Occipital lobe (tissue), 2 donors: ENCODE results near the gene GPR107. TPM values are rescaled to one million over a fixed set of nuclear protein-coding genes. Genes with fewer than 3 reads are reported as not detected.

Source experiments
- DNase-seq: peaks from one replicate; lab custom pipeline; 2025; lab: John Stamatoyannopoulos, UW
- total RNA-seq: library from RNA; depleted of rRNA; stranded (reverse); fragments of >200 nt; gene quantifications from one replicate; pipeline ENCODE4 v1.2.3, GENCODE V29; 2014

Gene GPR107
- total RNA-seq, 1 donor from 2014 or later: 22.3 TPM

- DNase-seq: no peak
Observed at GRCh38 chr9:130129432-130130061, 75.8 kb downstream of the GPR107 start.

GRCh38 chr9:130132746-130133145 is 79.0 kb downstream of the GPR107 start:
- DNase-seq: no peak

GRCh38 chr9:130137081-130137640 is 83.5 kb downstream of the GPR107 start:
- DNase-seq: peak; percentile 42

- no peak for DNase-seq
Observed at GRCh38 chr9:130137641-130138081, 84.0 kb downstream of the GPR107 start.

- DNase-seq: no peak
Observed at GRCh38 chr9:130138171-130138653, 84.5 kb downstream of the GPR107 start.

- peak; percentile 64 for DNase-seq
Observed at GRCh38 chr9:130138791-130139190, 85.1 kb downstream of the GPR107 start.

- no peak for DNase-seq
Observed at GRCh38 chr9:130139251-130139650, 85.5 kb downstream of the GPR107 start.

GRCh38 chr9:130140706-130141105 is 87.0 kb downstream of the GPR107 start:
- DNase-seq: no peak

- no peak for DNase-seq
Observed at GRCh38 chr9:130142056-130142455, 88.3 kb downstream of the GPR107 start.

GRCh38 chr9:130142641-130143040 is 88.9 kb downstream of the GPR107 start:
- DNase-seq: no peak

- DNase-seq: no peak
Observed at GRCh38 chr9:130143279-130143893, 89.7 kb downstream of the GPR107 start.

- no peak for DNase-seq
Observed at GRCh38 chr9:130143958-130144366, 90.3 kb downstream of the GPR107 start.

GRCh38 chr9:130144703-130145102 is 91.0 kb downstream of the GPR107 start:
- no peak for DNase-seq

- DNase-seq: no peak
Observed at GRCh38 chr9:130145658-130146057, 92.0 kb downstream of the GPR107 start.

GRCh38 chr9:130147198-130147597 is 93.5 kb downstream of the GPR107 start:
- DNase-seq: no peak

- DNase-seq: no peak
Observed at GRCh38 chr9:130147910-130148309, 94.2 kb downstream of the GPR107 start.

GRCh38 chr9:130149031-130149430 is 95.3 kb downstream of the GPR107 start:
- no peak for DNase-seq

- DNase-seq: no peak
Observed at GRCh38 chr9:130149654-130150286, 96.1 kb downstream of the GPR107 start.

- no peak for DNase-seq
Observed at GRCh38 chr9:130150779-130151382, 97.2 kb downstream of the GPR107 start.

GRCh38 chr9:130154816-130155215 is 101.1 kb downstream of the GPR107 start:
- no peak for DNase-seq

GRCh38 chr9:130155647-130156046 is 101.9 kb downstream of the GPR107 start:
- no peak for DNase-seq

- no peak for DNase-seq
Observed at GRCh38 chr9:130156672-130157071, 103.0 kb downstream of the GPR107 start.
